Choroid plexus epithelial cell (primary cell): ENCODE measurements around the gene LMX1A.

ENCODE experiments used
- DNase-seq: peaks from one replicate; pipeline ENCODE4 v3.0.0-alpha.2; 2010; ENCODE audit warnings: low read depth
- H3K4me3 ChIP-seq: 2 replicates; pipeline ENCODE4 v1.5.1; 2011; ENCODE audit warnings: low read depth, mild to moderate bottlenecking, control low read depth, low read length, moderate library complexity
- TF ChIP-seq, protein P1 (sequence below): conservative IDR thresholded peaks from 2 replicates; pipeline ENCODE4 v1.5.1; 2011; ENCODE audit warnings: low read depth, mild to moderate bottlenecking, control low read depth, inconsistent platforms, low read length, moderate library complexity

The LMX1A gene

DNA sequence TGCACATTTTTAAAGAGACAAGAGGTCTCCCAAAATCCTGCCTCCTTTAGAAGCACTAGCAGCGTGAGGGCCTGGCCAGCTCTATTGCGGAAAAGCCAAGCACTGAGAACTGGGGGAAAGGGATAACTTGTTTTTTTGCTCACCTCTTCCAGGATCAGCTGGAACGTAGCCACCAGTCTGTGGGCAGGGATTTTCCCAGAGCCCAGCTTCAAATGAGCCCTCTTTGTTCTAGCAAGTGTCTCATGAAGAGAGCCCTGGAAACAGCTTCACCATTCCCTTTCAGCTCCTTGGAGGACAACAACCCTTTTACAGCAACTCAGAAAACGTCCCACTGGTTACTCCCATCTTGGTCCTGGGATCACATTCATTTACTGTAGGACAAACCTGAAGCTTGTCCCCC is 195.4 kb downstream of the LMX1A start:
- TF ChIP-seq, protein P1, sequence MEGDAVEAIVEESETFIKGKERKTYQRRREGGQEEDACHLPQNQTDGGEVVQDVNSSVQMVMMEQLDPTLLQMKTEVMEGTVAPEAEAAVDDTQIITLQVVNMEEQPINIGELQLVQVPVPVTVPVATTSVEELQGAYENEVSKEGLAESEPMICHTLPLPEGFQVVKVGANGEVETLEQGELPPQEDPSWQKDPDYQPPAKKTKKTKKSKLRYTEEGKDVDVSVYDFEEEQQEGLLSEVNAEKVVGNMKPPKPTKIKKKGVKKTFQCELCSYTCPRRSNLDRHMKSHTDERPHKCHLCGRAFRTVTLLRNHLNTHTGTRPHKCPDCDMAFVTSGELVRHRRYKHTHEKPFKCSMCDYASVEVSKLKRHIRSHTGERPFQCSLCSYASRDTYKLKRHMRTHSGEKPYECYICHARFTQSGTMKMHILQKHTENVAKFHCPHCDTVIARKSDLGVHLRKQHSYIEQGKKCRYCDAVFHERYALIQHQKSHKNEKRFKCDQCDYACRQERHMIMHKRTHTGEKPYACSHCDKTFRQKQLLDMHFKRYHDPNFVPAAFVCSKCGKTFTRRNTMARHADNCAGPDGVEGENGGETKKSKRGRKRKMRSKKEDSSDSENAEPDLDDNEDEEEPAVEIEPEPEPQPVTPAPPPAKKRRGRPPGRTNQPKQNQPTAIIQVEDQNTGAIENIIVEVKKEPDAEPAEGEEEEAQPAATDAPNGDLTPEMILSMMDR, result no peak
- no peak overlapping the region for H3K4me3 ChIP-seq
- DNase-seq, result no peak

DNA sequence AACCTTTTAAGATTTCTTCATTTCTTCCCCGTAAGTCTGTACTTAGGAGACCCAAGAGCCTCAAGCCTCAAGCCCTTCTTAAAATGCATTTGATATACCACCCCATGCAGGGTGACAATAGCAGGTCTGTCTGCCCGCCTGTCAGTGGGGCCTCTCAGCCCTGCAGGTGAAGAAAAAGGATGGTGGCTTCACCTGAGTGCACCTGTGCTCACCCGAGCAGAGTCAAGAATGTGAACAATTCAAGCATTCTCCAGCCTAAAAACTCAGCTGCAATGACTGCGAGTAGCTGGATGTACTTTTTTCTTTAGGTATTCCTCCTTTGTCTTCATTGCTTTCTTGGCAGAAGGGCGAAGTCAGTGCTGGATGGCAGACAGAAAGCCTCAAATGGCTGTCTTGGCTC is 203.3 kb downstream of the LMX1A start:
- TF ChIP-seq, protein P1, result no peak
- DNase-seq, result no peak
- H3K4me3 ChIP-seq, result no peak overlapping the region

DNA sequence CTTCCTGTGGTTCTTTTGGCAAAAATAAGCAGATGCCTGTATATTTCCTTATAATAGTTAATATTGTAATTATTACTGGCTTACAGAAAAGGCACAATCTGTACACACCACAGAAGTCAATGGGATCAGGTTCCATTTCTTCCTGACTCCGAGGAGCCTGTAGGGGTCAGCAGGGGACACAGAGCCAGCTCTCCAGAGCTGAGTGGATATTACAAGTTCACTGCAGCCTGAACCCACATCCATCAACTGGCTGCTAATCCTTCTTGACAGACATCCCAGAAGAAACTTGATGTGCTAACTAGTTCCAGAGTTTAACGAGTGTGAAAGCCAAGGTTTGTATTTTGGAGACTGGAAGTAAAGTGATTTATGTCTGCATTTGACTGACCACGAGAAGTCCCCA is 203.8 kb downstream of the LMX1A start:
- TF ChIP-seq, protein P1, result no peak
- DNase-seq, result no peak
- H3K4me3 ChIP-seq, result no peak overlapping the region

DNA sequence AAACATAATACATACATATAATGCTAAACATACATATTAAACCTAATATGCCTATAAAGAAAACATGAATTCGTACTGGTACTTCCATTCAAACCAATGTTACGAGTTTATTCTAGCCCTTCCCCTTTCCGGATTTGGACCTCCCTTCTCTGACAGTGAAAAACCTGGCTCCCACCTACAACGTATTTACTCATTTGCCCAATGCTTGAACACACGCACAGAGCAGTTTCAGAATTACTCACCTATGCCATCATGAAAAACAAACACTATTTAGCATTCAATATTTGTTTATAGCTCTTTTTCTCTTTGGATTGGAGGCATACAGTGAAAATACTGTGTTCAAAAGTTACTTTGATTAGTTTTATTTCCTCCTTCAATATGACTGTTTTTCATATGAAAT is 204.4 kb downstream of the LMX1A start:
- DNase-seq, result no peak
- TF ChIP-seq, protein P1, result no peak
- no peak overlapping the region for H3K4me3 ChIP-seq
